OCI-LY3 (cell line): ENCODE results near the gene NEDD4L.

Source experiments
- H2AFZ ChIP-seq: fragments of 200-600, 300-600 bp; shearing (Covaris generic); 2 replicates; pipeline ENCODE4 v1.6.0; 2014; ENCODE audit warnings: antibody characterized with exemption, low read depth, low read length
- H3K27ac ChIP-seq: fragments of 200-600, 300-600 bp; sonication (generic); 2 replicates; pipeline ENCODE4 v1.5.1; 2014; ENCODE audit warnings: mild to moderate bottlenecking, low read length, moderate library complexity, mixed read lengths
- H3K27me3 ChIP-seq: fragments of 200-600, 300-600 bp; sonication (generic); 2 replicates; pipeline ENCODE4 v1.6.1; 2014; ENCODE audit warnings: low read depth, low read length, mixed read lengths
- H3K36me3 ChIP-seq: fragments of 200-600, 300-600 bp; sonication (generic); replicated peaks from 2 replicates; pipeline ENCODE3; 2014; ENCODE audit warnings: low read depth, low read length, mixed read lengths
- H3K4me1 ChIP-seq: fragments of 300-600, 200-600 bp; sonication (generic); 2 replicates; pipeline ENCODE4 v1.6.1; 2014; ENCODE audit warnings: low read length, mixed read lengths
- H3K4me2 ChIP-seq: fragments of 200-600, 300-600 bp; sonication (generic); 2 replicates; pipeline ENCODE4 v1.6.1; 2014; ENCODE audit warnings: low read length, mixed read lengths
- H3K4me3 ChIP-seq: fragments of 300-600, 200-600 bp; sonication (generic); 2 replicates; pipeline ENCODE4 v1.5.1; 2014; ENCODE audit warnings: antibody characterized with exemption, mild to moderate bottlenecking, low read length, moderate library complexity
- H3K79me2 ChIP-seq: fragments of 300-600, 200-600 bp; shearing (Covaris generic); 2 replicates; pipeline ENCODE4 v1.6.1; 2014; ENCODE audit warnings: mild to moderate bottlenecking, low read length, mixed read lengths
- H3K9ac ChIP-seq: fragments of 300-600, 200-600 bp; shearing (Covaris generic); 2 replicates; pipeline ENCODE4 v1.6.0; 2014; ENCODE audit warnings: mild to moderate bottlenecking, low read length, moderate library complexity
- H3K9me3 ChIP-seq: fragments of 200-600, 300-600 bp; shearing (Covaris generic); 2 replicates; pipeline ENCODE4 v1.6.1; 2014; ENCODE audit warnings: low read length, mixed read lengths; ENCODE audit not compliant: insufficient read depth
- H4K20me1 ChIP-seq: fragments of 200-600, 300-600 bp; sonication (generic); 2 replicates; pipeline ENCODE4 v1.6.1; 2016; ENCODE audit warnings: low read length, mixed read lengths; ENCODE audit not compliant: insufficient read depth
- CTCF ChIP-seq: fragments of 200-600, 300-600 bp; sonication (generic); IDR thresholded peaks from 2 replicates; pipeline ENCODE4 v1.5.1; 2014; ENCODE audit warnings: antibody characterized with exemption, low read length, low read depth
- EZH2phosphoT487 ChIP-seq: fragments of 200-600 bp; shearing (Covaris generic); IDR thresholded peaks from 2 replicates; pipeline ENCODE4 v1.6.1; 2018; ENCODE audit warnings: antibody characterized with exemption, mixed run types, low read depth

NEDD4L gene

GRCh38 chr18:58348517-58348916 is 304.5 kb downstream of the NEDD4L start:
- H3K9me3 ChIP-seq, result no peaks in the 10 kb centered on the region
- H3K36me3 ChIP-seq, result peaks cover 72% of the 10 kb centered on the region
- no peaks in the 10 kb centered on the region for H4K20me1 ChIP-seq
- peak overlapping the region; percentile 83 for H3K27ac ChIP-seq
- H3K4me3 ChIP-seq, result no peak overlapping the region
- H3K4me2 ChIP-seq, result peak overlapping the region; percentile 52
- TF ChIP-seq CTCF (no peak), EZH2phosphoT487 (no peak)
- peaks cover 32% of the 10 kb centered on the region for H3K4me1 ChIP-seq
- no peaks in the 10 kb centered on the region for H3K27me3 ChIP-seq
- no peak overlapping the region for H2AFZ ChIP-seq
- H3K9ac ChIP-seq, result peak overlapping the region; percentile 34; the same call in 1 of the 2 replicates
- H3K79me2 ChIP-seq, result no peaks in the 10 kb centered on the region

GRCh38 chr18:58348951-58349350 is 304.9 kb downstream of the NEDD4L start:
- Histone ChIP-seq H3K4me1 (peaks cover 32% of the 10 kb centered on the region), H3K4me2 (peak overlapping the region; percentile 52), H3K36me3 (peaks cover 72% of the 10 kb centered on the region), H3K4me3 (peak overlapping the region; percentile 21), H4K20me1 (no peaks in the 10 kb centered on the region), H3K27me3 (no peaks in the 10 kb centered on the region), H3K9ac (peak overlapping the region; percentile 34; the same call in 1 of the 2 replicates), H3K9me3 (no peaks in the 10 kb centered on the region), H3K79me2 (no peaks in the 10 kb centered on the region), H2AFZ (no peak overlapping the region), H3K27ac (peak overlapping the region; percentile 83)
- TF ChIP-seq CTCF (no peak), EZH2phosphoT487 (no peak)

DNA sequence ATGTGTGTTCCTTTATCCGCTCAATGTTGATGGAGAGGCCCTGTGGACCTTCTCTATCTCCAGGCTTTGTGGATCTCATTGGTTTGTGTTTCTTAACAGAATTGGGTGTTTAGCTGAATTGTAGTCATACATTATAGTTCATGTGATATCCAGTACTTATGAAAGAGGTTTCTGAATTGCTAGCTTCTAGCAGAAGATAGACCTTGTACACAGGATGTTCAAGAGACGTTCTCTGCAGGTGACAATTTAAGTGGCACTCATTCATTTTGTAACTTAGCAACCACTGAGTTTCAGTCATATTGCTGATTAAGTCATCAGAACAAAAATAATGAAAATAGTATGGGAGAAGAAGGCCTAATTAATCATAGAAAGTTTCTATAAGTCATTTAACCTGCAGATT is 305.6 kb downstream of the NEDD4L start:
- H3K4me2 ChIP-seq, result peak overlapping the region; percentile 52
- H3K4me3 ChIP-seq, result peak overlapping the region; percentile 21

DNA sequence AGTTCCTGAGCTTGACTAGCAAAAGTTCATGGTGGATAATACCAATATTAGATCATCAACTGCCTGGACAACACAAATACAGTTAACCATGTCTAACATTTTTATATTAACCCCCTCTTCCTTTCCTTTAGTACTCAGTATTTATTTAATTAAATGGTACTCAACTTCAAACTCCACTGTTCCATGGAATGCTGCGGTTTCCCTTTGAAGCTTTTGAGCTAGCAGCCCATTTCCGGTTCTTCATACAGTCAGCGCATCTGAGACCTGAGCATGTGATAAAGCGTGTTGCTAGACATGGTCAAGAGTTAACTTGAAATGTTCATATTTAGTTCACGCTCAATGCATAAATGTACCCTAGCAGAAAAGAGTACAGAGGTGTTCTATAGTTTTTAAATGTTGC is 306.5 kb downstream of the NEDD4L start:
- no peaks in the 10 kb centered on the region for H3K79me2 ChIP-seq
- peaks cover 73% of the 10 kb centered on the region for H3K36me3 ChIP-seq
- H4K20me1 ChIP-seq, result no peaks in the 10 kb centered on the region
- no peak overlapping the region for H2AFZ ChIP-seq
- H3K9me3 ChIP-seq, result no peaks in the 10 kb centered on the region
- no peaks in the 10 kb centered on the region for H3K27me3 ChIP-seq
- TF ChIP-seq EZH2phosphoT487 (no peak), CTCF (no peak)
- no peak overlapping the region for H3K9ac ChIP-seq
- peak overlapping the region; percentile 52 for H3K4me2 ChIP-seq
- peaks cover 44% of the 10 kb centered on the region for H3K4me1 ChIP-seq
- H3K4me3 ChIP-seq, result no peak overlapping the region
- H3K27ac ChIP-seq, result peak overlapping the region; percentile 83

More for the DNA sequence above, 305.6 kb downstream of the NEDD4L start:
- Histone ChIP-seq H3K4me1 (peaks cover 39% of the 10 kb centered on the region), H3K27ac (peak overlapping the region; percentile 83), H3K9ac (peak overlapping the region; percentile 34; the same call in 1 of the 2 replicates), H3K79me2 (no peaks in the 10 kb centered on the region), H3K27me3 (no peaks in the 10 kb centered on the region), H3K9me3 (no peaks in the 10 kb centered on the region), H2AFZ (no peak overlapping the region), H4K20me1 (no peaks in the 10 kb centered on the region), H3K36me3 (peaks cover 72% of the 10 kb centered on the region)
- TF ChIP-seq CTCF (no peak), EZH2phosphoT487 (no peak)
